HepG2 (cell line): ENCODE results near the gene NEDD1. TPM values are rescaled to one million over a fixed set of nuclear protein-coding genes. Genes with fewer than 3 reads are reported as not detected.
A peak's percentile ranks its signal among the peaks of the same experiment; 100 is the strongest.

Source experiments
- DR1 ChIP-seq: sonication (generic); formaldehyde crosslinking; IDR thresholded peaks from 2 replicates; pipeline ENCODE4 v1.8.0; 2021; ENCODE audit warnings: mild to moderate bottlenecking, missing genetic modification reagents, inconsistent platforms
- DZIP1 ChIP-seq: sonication (generic); formaldehyde crosslinking; IDR thresholded peaks from 2 replicates; pipeline ENCODE4 v1.5.0; 2020; ENCODE audit warnings: mild to moderate bottlenecking, missing genetic modification reagents
- FUBP1 ChIP-seq: sonication (generic); formaldehyde crosslinking; IDR thresholded peaks from 2 replicates; pipeline ENCODE4 v1.5.1; 2020; ENCODE audit warnings: missing genetic modification reagents, mild to moderate bottlenecking, borderline replicate concordance
- HES4 ChIP-seq: sonication (generic); formaldehyde crosslinking; IDR thresholded peaks from 2 replicates; pipeline ENCODE4 v1.9.0; 2021; ENCODE audit warnings: mild to moderate bottlenecking, missing genetic modification reagents, borderline replicate concordance
- KDM5A ChIP-seq: fragments of 200-600 bp; sonication (generic); IDR thresholded peaks from 2 replicates; pipeline ENCODE4 v1.7.0; 2018; ENCODE audit warnings: antibody characterized with exemption, mild to moderate bottlenecking, low read length, borderline replicate concordance
- KMT2A ChIP-seq: sonication (generic); formaldehyde crosslinking; IDR thresholded peaks from 2 replicates; pipeline ENCODE4 v1.4.0; 2020; ENCODE audit warnings: missing genetic modification reagents
- MIXL1 ChIP-seq: IDR thresholded peaks from 2 replicates; pipeline ENCODE4 v1.6.1; 2016
- NFE2L2 ChIP-seq: fragments of 150-350 bp; IDR thresholded peaks from 2 replicates; pipeline ENCODE4 v1.6.1; 2014; ENCODE audit warnings: low read length
- NFIC ChIP-seq: IDR thresholded peaks from 2 replicates; pipeline ENCODE4 v1.6.1; 2012; ENCODE audit warnings: mild to moderate bottlenecking, low read length, inconsistent platforms
- NFYC ChIP-seq: IDR thresholded peaks from 2 replicates; pipeline ENCODE4 v1.6.1; 2016; ENCODE audit warnings: missing genetic modification reagents, missing compliant biosample characterization
- POLR2A ChIP-seq, 2 experiments: IDR thresholded peaks; 2 replicates each; pipeline ENCODE4 v1.6.1; 2011; ENCODE audit warnings: low read depth in 2 of 2, low read length in 2 of 2, mild to moderate bottlenecking in 1 of 2, moderate library complexity in 1 of 2; ENCODE audit not compliant: insufficient read depth in 1 of 2
- TFE3 ChIP-seq: IDR thresholded peaks from 2 replicates; pipeline ENCODE4 v1.6.1; 2016
- ZFP1 ChIP-seq: IDR thresholded peaks from 2 replicates; pipeline ENCODE4 v1.6.1; 2016
- ZNF101 ChIP-seq: sonication (generic); formaldehyde crosslinking; IDR thresholded peaks from 2 replicates; pipeline ENCODE4 v1.4.0; 2020; ENCODE audit warnings: mild to moderate bottlenecking, low read depth, missing genetic modification reagents, borderline replicate concordance
- ZNF138 ChIP-seq: sonication (generic); formaldehyde crosslinking; IDR thresholded peaks from 2 replicates; pipeline ENCODE4 v1.5.0; 2020; ENCODE audit warnings: mild to moderate bottlenecking, low read depth, missing genetic modification reagents
- ZNF207 ChIP-seq: fragments of 450-650 bp; IDR thresholded peaks from 2 replicates; pipeline ENCODE4 v1.6.1; 2016; ENCODE audit warnings: antibody characterized with exemption, borderline replicate concordance
- ZNF3 ChIP-seq: IDR thresholded peaks from 2 replicates; pipeline ENCODE4 v1.7.0; 2017; ENCODE audit warnings: inconsistent platforms
- ZNF329 ChIP-seq: sonication (generic); formaldehyde crosslinking; IDR thresholded peaks from 2 replicates; pipeline ENCODE4 v1.9.0; 2021; ENCODE audit warnings: low read depth, mild to moderate bottlenecking, missing genetic modification reagents
- ZNF562 ChIP-seq: sonication (generic); formaldehyde crosslinking; IDR thresholded peaks from 2 replicates; pipeline ENCODE4 v1.8.0; 2022; ENCODE audit warnings: missing genetic modification reagents, borderline replicate concordance
- ZNF629 ChIP-seq: sonication (generic); formaldehyde crosslinking; conservative IDR thresholded peaks from 2 replicates; pipeline ENCODE4 v1.5.0; 2020; ENCODE audit warnings: missing genetic modification reagents
- ZNF724P ChIP-seq: sonication (generic); formaldehyde crosslinking; IDR thresholded peaks from 2 replicates; pipeline ENCODE4 v1.8.0; 2022; ENCODE audit warnings: missing genetic modification reagents, borderline replicate concordance
- polyA plus RNA-seq, 8 experiments: library from polyadenylated mRNA; depleted of rRNA in 3 of 8; stranded (reverse) in 7 of 8; unstranded in 1 of 8; fragments of >200 nt; fragmentation: Illumina TruSeq in 4 of 8; extraction: Trizol in 4 of 8; gene quantifications; 2 replicates each; pipeline versions ENCODE4 v1.2.1 to v1.2.3, GENCODE V29; 2011 to 2016; ENCODE audit warnings: low read depth in 4 of 8, missing spikeins in 1 of 8, mixed read lengths in 1 of 8; ENCODE audit not compliant: insufficient read depth in 1 of 8
- total RNA-seq, 5 experiments: library from RNA; depleted of rRNA; stranded (reverse); fragments of >200 nt; fragmentation: Illumina TruSeq; extraction: Trizol; gene quantifications; 2 replicates each; pipeline ENCODE4 v1.2.3, GENCODE V29; 2016; ENCODE audit warnings: low read depth in 1 of 5
- TF ChIP-seq, protein P1 (sequence below): sonication (generic); formaldehyde crosslinking; IDR thresholded peaks from 2 replicates; pipeline ENCODE4 v1.4.0; 2020; ENCODE audit warnings: low read depth, missing genetic modification reagents

NEDD1 gene
- total and polyA plus RNA-seq, 2 of the 13 experiments (the other 11 are each of a cell fraction or from before 2014, with no cell fraction given) = 11.2 to 21.5 TPM

- TF ChIP-seq DZIP1 (CRISPR knock-in tag) (no peak), POLR2A (IDR thresholded peaks at IDR 0.05; ENCODE audit: insufficient read depth in 1 of 2, low read depth in 2 of 2, low read length in 2 of 2) (peak; percentile 35 to 66; a peak in 3 of 4 replicates), ZNF138 (CRISPR knock-in tag) (no peak), TFE3 (CRISPR knock-in tag) (no peak), ZFP1 (no peak), ZNF101 (CRISPR knock-in tag) (no peak), ZNF724P (CRISPR knock-in tag) (no peak), ZNF629 (no peak), HES4 (CRISPR knock-in tag) (no peak), ZNF329 (no peak), NFE2L2 (no peak), ZNF3 (CRISPR knock-in tag) (peak; percentile 98), NFIC (no peak), FUBP1 (CRISPR knock-in tag) (no peak), KDM5A (peak; percentile 58; the same call in 1 of the 2 replicates), MIXL1 (CRISPR knock-in tag) (no peak; the same call in 1 of the 2 replicates), NFYC (CRISPR knock-in tag) (no peak), KMT2A (CRISPR knock-in tag) (peak; percentile 86), DR1 (CRISPR knock-in tag) (peak; percentile 57), ZNF207 (no peak), ZNF562 (no peak)
- TF ChIP-seq, protein P1, sequence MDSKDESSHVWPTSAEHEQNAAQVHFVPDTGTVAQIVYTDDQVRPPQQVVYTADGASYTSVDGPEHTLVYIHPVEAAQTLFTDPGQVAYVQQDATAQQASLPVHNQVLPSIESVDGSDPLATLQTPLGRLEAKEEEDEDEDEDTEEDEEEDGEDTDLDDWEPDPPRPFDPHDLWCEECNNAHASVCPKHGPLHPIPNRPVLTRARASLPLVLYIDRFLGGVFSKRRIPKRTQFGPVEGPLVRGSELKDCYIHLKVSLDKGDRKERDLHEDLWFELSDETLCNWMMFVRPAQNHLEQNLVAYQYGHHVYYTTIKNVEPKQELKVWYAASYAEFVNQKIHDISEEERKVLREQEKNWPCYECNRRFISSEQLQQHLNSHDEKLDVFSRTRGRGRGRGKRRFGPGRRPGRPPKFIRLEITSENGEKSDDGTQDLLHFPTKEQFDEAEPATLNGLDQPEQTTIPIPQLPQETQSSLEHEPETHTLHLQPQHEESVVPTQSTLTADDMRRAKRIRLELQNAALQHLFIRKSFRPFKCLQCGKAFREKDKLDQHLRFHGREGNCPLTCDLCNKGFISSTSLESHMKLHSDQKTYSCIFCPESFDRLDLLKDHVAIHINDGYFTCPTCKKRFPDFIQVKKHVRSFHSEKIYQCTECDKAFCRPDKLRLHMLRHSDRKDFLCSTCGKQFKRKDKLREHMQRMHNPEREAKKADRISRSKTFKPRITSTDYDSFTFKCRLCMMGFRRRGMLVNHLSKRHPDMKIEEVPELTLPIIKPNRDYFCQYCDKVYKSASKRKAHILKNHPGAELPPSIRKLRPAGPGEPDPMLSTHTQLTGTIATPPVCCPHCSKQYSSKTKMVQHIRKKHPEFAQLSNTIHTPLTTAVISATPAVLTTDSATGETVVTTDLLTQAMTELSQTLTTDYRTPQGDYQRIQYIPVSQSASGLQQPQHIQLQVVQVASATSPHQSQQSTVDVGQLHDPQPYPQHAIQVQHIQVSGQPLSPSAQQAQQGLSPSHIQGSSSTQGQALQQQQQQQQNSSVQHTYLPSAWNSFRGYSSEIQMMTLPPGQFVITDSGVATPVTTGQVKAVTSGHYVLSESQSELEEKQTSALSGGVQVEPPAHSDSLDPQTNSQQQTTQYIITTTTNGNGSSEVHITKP (CRISPR knock-in tag) = no peak
Observed at GRCh38 chr12:96906849-96907670, at the start of gene NEDD1 (continued).
